ENCODE results near the gene PRSS12. TPM values are rescaled to one million over a fixed set of nuclear protein-coding genes. Genes with fewer than 3 reads are reported as not detected.
A peak's percentile ranks its signal among the peaks of the same experiment; 100 is the strongest.

PRSS12 gene
- total RNA-seq, 1 experiment from 2014 or later = 10.3 TPM

DNA sequence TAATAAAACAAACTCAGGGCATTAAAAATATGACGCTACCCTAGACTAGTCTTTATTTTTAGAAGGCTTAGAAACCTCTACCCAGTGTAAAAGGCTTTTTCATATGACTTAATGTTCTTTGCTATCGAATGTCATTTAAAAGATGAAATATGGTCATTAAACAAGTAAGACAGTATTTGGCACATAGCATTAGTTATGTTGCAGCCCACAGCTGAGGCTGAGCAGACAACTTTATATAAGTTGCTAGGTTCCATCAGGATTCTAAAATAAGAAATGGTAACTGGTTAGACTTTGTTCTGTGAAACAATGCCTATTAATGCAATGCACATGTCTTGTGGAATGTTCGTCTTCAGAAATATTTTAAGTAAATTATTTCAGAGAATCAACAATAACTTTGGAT, 10.4 kb upstream of the PRSS12 start:
- DNase-seq (ENCODE audit: low read depth, low spot score) = no peak
- in situ Hi-C loops (cut with HindIII; ENCODE audit: low pct_unique_long_range_greater_than_20kb, low sequenced_read_pairs) = no loop called here

- in situ Hi-C loops (cut with HindIII; ENCODE audit: low pct_unique_long_range_greater_than_20kb, low sequenced_read_pairs) = no loop called here
- DNase-seq (ENCODE audit: low read depth, low spot score) = no peak
Observed at GRCh38 chr4:118361192-118361591, 8.4 kb upstream of the PRSS12 start.

DNA sequence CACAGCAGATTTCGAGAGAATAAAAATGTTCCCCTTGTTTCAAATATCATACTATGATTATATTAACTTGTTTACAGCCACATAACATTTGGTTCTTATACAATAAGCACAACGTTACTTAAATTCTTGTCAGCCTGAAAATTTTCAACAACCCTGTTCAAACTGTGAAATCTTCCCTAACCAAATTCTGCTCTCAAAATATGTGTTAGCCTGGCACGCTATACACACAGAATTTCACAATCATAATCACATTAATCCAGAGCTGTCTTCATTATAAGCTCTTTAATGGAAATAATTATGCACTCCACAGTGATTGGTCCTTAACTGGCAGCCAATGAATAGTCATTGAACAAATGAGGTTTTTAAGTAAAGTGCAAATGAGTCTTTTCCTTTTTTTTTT, 7.3 kb upstream of the PRSS12 start:
- in situ Hi-C loops (cut with HindIII; ENCODE audit: low pct_unique_long_range_greater_than_20kb, low sequenced_read_pairs) = no loop called here
- DNase-seq (ENCODE audit: low read depth, low spot score) = no peak

GRCh38 chr4:118357601-118358000, 4.8 kb upstream of the PRSS12 start:
- in situ Hi-C loops (cut with HindIII; ENCODE audit: low pct_unique_long_range_greater_than_20kb, low sequenced_read_pairs) = no loop called here
- DNase-seq (ENCODE audit: low read depth, low spot score) = no peak

DNA sequence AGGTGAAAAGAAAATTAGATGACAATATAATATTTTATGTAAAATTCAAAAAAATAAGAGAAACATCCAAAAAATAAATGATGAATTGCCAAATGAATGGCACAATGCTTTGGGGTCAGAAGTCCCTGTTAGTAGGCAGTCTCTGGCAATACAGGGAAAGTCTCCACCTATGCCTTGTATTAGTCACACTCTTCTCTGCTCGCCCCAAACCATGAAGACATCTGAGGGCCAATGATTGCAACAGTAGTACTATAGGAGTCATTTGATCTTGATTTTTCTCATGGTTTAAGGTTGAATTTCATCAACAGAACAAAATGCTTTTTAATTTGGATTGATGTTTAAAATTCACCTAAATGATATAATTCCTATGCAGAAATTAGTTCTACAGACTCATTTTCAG, 3.9 kb upstream of the PRSS12 start:
- no peak for DNase-seq (ENCODE audit: low read depth, low spot score)
- in situ Hi-C loops (cut with HindIII; ENCODE audit: low pct_unique_long_range_greater_than_20kb, low sequenced_read_pairs) = no loop called here

GRCh38 chr4:118356111-118356510, 3.3 kb upstream of the PRSS12 start:
- no peak for DNase-seq (ENCODE audit: low read depth, low spot score)
- in situ Hi-C loops (cut with HindIII; ENCODE audit: low pct_unique_long_range_greater_than_20kb, low sequenced_read_pairs) = no loop called here

GRCh38 chr4:118354913-118355312, 2.1 kb upstream of the PRSS12 start:
- in situ Hi-C loops (cut with HindIII; ENCODE audit: low pct_unique_long_range_greater_than_20kb, low sequenced_read_pairs) = no loop called here

GRCh38 chr4:118353534-118354030, 779 bp upstream of the PRSS12 start:
- DNase-seq (ENCODE audit: low read depth, low spot score) = no peak
- in situ Hi-C loops (cut with HindIII; ENCODE audit: low pct_unique_long_range_greater_than_20kb, low sequenced_read_pairs) = no loop called here

More at GRCh38 chr4:118354913-118355312, 2.1 kb upstream of the PRSS12 start:
- DNase-seq (ENCODE audit: low read depth, low spot score) = no peak

DNA sequence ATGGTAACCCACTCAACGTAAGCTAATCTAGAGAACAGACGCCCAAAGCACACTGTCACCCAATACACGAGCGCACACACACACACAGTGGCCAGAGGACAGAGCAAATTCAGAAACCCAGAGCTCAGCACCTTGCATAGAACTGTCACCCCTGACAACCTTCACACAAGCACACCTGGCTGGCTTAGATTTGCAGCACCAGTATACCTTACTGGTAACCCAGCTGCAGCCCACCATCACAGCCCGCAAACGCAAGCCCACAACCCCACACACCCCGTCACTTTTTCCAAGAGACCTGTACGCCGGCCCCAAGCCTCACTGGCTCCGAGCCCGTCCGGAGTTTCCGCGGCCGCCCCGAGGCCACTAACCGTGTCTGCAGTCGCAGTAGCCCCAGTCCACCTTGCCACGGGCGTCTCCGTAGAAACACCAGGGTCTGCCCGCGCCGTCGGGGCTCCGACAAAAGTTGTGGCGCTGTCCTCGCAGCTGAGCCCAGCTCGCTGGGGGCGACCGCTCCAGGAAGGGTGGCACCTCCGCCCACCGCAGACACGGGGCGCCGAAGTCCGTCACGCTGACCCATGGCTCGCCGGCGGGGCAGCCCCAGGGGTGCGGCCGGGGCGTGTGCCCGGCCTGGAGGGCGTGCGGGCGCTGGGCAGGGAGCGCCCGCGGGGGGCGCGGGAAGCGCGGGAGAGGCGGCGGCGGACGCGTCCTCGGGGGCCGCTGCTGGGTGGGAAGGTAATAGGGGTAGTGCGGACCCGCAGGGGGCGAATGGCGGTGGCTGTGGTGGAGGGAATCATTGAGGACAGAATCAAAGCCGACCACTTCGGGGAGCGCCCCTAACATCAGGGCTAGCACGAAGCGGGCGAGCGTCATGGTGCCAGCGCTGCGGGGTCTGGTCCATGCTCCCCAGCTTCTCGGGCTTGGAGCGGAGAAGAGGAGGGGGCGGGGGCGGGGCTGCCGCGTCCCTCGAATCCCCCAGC, 664 bp downstream of the PRSS12 start:
- in situ Hi-C loops (cut with HindIII; ENCODE audit: low pct_unique_long_range_greater_than_20kb, low sequenced_read_pairs) = no loop called here
- DNase-seq (ENCODE audit: low read depth, low spot score) = peak; percentile 28

DNA sequence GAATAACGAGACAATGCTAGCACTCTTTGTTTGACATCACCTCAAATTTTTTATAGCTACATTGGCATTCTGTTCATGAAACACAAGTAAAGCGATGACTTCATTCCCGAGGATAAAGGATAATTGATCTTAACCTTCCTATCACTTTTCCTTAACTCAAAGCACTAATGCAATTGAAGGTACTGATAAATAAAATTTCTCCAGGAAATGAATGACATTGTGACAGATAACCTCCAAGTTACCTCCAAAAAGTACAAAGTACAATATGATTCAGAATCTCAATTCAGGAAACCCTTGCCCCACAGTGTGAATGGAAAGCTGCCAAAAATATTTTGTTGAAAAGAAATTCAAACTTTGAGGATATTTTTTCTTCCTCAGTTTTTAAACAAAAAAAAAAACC, 1.8 kb downstream of the PRSS12 start:
- in situ Hi-C loops (cut with HindIII; ENCODE audit: low pct_unique_long_range_greater_than_20kb, low sequenced_read_pairs) = no loop called here
- DNase-seq (ENCODE audit: low read depth, low spot score) = no peak

DNA sequence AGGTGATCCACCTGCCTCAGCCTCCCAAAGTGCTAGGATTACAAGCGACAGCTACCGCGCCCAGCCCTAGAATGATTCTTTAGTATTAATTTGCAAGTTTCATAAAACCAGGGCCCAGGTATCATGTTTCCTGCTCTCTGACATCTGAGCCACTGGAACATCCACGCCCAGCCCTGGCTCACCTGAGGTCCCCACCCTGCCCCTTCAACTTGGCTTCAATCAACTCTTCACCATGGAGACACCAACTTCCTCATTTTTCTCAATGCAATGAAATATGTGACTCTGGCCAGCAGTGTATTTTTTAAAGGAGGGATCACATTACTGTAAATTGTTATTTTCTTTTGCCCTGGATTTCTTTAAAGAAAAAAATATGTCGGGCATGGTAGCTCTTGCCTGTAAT, 3.9 kb downstream of the PRSS12 start:
- no peak for DNase-seq (ENCODE audit: low read depth, low spot score)
- in situ Hi-C loops (cut with HindIII; ENCODE audit: low pct_unique_long_range_greater_than_20kb, low sequenced_read_pairs) = no loop called here

DNA sequence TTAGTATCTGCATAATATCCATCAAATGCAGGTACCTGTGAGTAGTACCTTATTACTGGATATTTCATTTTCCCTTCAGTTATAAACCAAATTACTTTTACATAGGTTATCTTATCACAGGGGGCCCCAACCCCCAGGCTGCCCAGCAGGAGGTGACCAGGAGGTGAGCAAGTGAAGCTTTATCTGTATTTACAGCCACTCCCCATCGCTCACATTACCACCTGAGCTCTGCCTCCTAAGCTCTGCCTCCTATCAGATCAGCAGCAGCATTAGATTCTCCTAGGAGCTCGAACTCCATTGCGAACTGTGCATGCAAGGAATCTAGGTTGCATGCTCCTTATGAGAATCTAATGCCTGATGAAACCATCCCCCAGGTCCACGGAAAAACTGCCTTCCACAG, 6.3 kb downstream of the PRSS12 start:
- in situ Hi-C loops (cut with HindIII; ENCODE audit: low pct_unique_long_range_greater_than_20kb, low sequenced_read_pairs) = no loop called here
- no peak for DNase-seq (ENCODE audit: low read depth, low spot score)

DNA sequence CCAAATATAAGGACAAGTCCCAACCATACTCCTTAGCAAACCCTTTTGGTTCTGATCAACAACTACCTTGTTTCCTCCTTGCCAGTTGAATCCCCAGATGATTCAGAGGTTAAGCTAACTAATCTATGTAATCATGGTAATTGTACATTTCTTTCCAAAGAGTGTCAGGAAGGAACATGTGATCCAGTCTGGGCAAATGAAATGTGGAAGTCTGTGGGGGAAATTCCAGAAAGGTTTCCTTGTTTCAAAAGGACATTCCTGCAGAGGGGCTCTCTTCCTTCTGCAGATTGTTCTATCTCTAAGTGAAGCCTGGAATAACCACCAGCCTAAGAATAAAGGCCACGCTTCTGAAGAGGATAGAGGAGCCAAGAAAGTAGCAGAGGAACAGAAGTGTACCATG, 7.0 kb downstream of the PRSS12 start:
- in situ Hi-C loops (cut with HindIII; ENCODE audit: low pct_unique_long_range_greater_than_20kb, low sequenced_read_pairs) = no loop called here
- no peak for DNase-seq (ENCODE audit: low read depth, low spot score)

DNA sequence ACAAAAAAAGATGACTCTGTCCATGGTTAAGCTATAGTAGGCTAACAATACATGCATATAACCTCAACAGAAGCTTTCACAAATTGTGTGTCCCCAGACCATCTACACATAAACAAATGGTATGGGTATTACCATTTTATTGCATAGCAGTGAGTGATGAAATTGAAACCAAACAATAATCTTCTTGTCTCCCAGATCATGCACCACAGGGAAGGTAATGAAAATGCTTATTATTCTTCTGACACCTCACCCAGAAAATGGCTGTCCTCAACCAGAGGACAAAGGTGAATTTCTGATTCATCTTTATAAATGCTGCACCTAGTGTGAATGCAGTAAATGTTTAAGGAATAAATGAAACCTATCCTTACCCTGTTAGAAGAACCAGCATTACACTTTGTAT, 8.0 kb downstream of the PRSS12 start:
- in situ Hi-C loops (cut with HindIII; ENCODE audit: low pct_unique_long_range_greater_than_20kb, low sequenced_read_pairs) = no loop called here
- DNase-seq (ENCODE audit: low read depth, low spot score) = peak; percentile 54

GRCh38 chr4:118343501-118343900, 9.3 kb downstream of the PRSS12 start:
- no peak for DNase-seq (ENCODE audit: low read depth, low spot score)
- in situ Hi-C loops (cut with HindIII; ENCODE audit: low pct_unique_long_range_greater_than_20kb, low sequenced_read_pairs) = no loop called here

- no peak for DNase-seq (ENCODE audit: low read depth, low spot score)
- in situ Hi-C loops (cut with HindIII; ENCODE audit: low pct_unique_long_range_greater_than_20kb, low sequenced_read_pairs) = no loop called here
Observed at GRCh38 chr4:118340109-118340508, 12.7 kb downstream of the PRSS12 start.

DNA sequence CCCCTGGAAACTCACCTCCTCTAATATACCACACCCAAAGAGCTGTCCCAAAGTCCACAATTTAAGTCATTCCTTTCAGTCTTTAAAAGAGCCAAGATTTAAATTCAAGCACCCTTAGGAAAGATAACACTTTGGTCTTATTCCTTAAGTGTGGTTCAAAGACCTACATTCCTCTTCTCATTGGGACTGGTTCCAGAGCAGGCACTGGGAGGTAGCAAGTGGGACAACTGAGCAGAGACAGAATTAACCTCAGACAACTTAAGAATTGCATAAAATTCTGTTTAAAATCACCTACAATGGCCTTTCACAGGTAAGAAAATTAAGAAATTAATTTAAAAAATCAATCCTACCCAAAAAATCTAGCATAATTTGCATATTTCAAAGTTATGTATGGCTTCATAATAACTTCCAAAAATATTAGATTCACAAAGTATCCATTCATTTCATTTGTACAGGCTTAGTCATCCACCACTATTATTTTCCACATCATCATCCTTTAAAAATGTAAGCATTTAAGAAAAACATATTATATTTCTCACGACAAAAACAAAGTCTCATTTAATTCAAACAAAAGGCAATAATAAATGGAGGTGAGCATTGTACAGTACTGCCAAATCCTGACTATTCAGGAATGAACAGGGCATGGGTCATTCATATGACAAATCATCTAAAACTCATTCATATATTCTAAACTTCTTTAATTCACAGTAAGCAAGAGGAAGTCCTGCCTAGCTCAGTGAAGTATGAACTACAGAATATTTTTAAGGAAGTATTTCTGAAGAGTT, 13.6 kb downstream of the PRSS12 start:
- in situ Hi-C loops (cut with HindIII; ENCODE audit: low pct_unique_long_range_greater_than_20kb, low sequenced_read_pairs) = no loop called here
- DNase-seq (ENCODE audit: low read depth, low spot score) = no peak

- in situ Hi-C loops (cut with HindIII; ENCODE audit: low pct_unique_long_range_greater_than_20kb, low sequenced_read_pairs) = no loop called here
Observed at GRCh38 chr4:118338518-118338917, 14.3 kb downstream of the PRSS12 start.

More at GRCh38 chr4:118338518-118338917, 14.3 kb downstream of the PRSS12 start:
- no peak for DNase-seq (ENCODE audit: low read depth, low spot score)

All from SK-MEL-5 (cell line).